ENCODE results near the gene RDH14. TPM values are rescaled to one million over a fixed set of nuclear protein-coding genes. Genes with fewer than 3 reads are reported as not detected.

RDH14 gene
- total and polyA plus RNA-seq, 2 experiments from 2014 or later: 64.5 to 65.6 TPM

DNA sequence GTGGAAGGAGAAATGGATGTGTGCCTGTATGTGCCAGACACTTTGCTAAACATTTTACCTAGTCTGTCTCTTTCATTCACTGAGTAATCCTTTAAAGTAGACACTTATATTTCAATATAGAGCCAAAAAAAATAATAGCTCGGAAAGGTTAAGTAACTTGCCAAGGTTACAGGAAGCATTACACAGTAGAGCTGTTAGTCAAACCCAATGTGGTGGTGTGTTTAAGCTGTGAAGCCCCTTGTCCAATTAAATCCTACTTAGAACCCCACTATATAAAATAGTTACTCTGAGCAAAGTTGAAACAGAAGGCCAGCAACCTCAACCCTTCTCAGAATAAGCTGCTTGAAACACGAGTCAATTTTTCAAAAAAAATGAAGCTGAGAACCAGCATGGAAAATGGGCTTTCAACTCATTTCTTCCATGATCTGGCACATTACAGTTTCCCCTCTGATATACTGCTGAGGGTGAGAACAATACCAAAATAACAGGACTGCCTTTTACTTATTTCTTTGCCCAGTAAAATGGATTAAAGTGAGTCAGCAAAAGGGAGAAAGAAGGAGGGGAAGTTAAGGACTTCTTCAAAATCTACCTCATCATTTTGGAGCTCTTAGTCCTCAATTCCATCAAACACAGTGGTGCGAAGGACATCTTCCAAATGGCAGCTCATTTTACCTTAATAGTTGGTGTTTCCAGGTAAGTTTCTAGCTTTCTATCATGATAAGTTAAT is 7.9 kb downstream of the RDH14 start:
- no peak for DNase-seq (ENCODE audit: low read depth in 1 of 2, low spot score in 1 of 2)
- TF ChIP-seq, protein P1, sequence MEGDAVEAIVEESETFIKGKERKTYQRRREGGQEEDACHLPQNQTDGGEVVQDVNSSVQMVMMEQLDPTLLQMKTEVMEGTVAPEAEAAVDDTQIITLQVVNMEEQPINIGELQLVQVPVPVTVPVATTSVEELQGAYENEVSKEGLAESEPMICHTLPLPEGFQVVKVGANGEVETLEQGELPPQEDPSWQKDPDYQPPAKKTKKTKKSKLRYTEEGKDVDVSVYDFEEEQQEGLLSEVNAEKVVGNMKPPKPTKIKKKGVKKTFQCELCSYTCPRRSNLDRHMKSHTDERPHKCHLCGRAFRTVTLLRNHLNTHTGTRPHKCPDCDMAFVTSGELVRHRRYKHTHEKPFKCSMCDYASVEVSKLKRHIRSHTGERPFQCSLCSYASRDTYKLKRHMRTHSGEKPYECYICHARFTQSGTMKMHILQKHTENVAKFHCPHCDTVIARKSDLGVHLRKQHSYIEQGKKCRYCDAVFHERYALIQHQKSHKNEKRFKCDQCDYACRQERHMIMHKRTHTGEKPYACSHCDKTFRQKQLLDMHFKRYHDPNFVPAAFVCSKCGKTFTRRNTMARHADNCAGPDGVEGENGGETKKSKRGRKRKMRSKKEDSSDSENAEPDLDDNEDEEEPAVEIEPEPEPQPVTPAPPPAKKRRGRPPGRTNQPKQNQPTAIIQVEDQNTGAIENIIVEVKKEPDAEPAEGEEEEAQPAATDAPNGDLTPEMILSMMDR (IDR thresholded peaks at IDR 0.05; ENCODE audit: low read depth, low read length): no peak
- no peak overlapping the region for H3K4me3 ChIP-seq
- peaks cover 12% of the 10 kb centered on the region for H3K36me3 ChIP-seq
- H3K27ac ChIP-seq: no peak overlapping the region
- no peaks in the 10 kb centered on the region for H3K4me1 ChIP-seq (ENCODE audit: low read depth)
- no peaks in the 10 kb centered on the region for H3K9me3 ChIP-seq (ENCODE audit: low read depth)
- no peaks in the 10 kb centered on the region for H3K27me3 ChIP-seq

DNA sequence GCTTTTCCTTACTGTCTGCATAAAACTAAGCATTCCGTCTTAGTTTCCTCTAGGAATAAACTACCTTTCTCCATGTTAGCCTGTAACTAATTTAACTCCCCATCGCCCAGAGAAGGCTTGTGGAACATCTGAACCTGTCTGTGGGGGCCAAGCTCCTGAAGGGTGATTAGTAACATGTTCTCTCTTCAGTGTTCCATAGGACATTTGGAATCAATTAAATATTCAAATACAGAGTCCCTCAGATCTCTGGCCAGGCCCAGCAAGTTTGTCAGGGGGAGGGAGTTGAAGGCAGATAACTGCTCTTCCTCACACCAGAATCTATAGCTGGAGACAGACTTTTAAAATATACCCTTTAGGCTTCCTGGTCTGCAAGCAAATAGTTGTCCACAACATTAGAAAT is 8.8 kb downstream of the RDH14 start:
- H3K36me3 ChIP-seq: peaks cover 12% of the 10 kb centered on the region
- DNase-seq (ENCODE audit: low read depth in 1 of 2, low spot score in 1 of 2): no peak
- no peak overlapping the region for H3K4me3 ChIP-seq
- H3K27me3 ChIP-seq: no peaks in the 10 kb centered on the region
- H3K27ac ChIP-seq: no peak overlapping the region
- peaks cover 5% of the 10 kb centered on the region for H3K4me1 ChIP-seq (ENCODE audit: low read depth)
- H3K9me3 ChIP-seq (ENCODE audit: low read depth): no peaks in the 10 kb centered on the region
- TF ChIP-seq, protein P1 (IDR thresholded peaks at IDR 0.05; ENCODE audit: low read depth, low read length): no peak

DNA sequence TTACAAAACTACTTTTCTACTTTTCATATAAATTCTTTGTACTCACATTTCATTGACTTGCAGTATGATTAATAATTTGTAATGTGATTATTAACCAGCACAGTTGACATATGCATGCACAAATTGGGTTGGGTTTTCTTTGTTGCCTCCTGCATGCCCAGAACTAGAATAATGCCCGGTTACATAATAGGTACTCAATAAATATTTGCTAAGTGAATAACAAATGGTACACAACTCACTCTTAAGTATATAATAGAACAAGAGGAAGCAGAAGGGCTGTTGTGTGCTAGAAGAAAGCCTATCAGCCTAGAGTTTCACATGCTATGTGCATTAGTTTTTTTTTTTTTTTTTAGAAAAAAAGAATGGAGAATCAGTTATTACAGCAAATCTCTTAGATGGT is 9.3 kb downstream of the RDH14 start:
- DNase-seq (ENCODE audit: low read depth in 1 of 2, low spot score in 1 of 2): no peak
- TF ChIP-seq, protein P1 (IDR thresholded peaks at IDR 0.05; ENCODE audit: low read depth, low read length): no peak
- Histone ChIP-seq H3K4me3 (no peak overlapping the region), H3K27me3 (no peaks in the 10 kb centered on the region), H3K27ac (no peak overlapping the region), H3K36me3 (peaks cover 12% of the 10 kb centered on the region), H3K4me1 (ENCODE audit: low read depth) (peaks cover 10% of the 10 kb centered on the region), H3K9me3 (ENCODE audit: low read depth) (no peaks in the 10 kb centered on the region)

DNA sequence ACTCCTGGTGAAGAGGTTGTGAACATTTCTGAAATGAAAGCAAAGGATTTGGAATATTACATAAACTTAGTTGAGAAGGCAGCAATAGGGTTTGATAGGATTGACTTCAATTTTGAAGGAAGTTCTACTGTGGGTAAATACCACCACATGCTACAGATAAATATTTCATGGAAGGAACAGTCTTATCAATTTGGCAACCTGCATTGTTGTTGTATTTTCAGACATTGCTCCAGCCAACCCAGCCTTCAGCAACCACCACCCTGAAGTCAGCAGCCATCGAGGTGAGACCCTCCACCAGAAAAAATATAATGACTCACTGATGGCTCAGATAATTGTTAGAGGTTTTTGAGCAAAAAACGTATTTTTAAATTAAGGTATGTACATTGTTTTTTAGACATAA is 10.0 kb downstream of the RDH14 start:
- no peak overlapping the region for H3K4me3 ChIP-seq
- H3K9me3 ChIP-seq (ENCODE audit: low read depth): no peaks in the 10 kb centered on the region
- TF ChIP-seq, protein P1 (IDR thresholded peaks at IDR 0.05; ENCODE audit: low read depth, low read length): no peak
- H3K27ac ChIP-seq: no peak overlapping the region
- DNase-seq (ENCODE audit: low read depth in 1 of 2, low spot score in 1 of 2): no peak
- peaks cover 12% of the 10 kb centered on the region for H3K4me1 ChIP-seq (ENCODE audit: low read depth)
- peaks cover 11% of the 10 kb centered on the region for H3K36me3 ChIP-seq
- H3K27me3 ChIP-seq: no peaks in the 10 kb centered on the region

DNA sequence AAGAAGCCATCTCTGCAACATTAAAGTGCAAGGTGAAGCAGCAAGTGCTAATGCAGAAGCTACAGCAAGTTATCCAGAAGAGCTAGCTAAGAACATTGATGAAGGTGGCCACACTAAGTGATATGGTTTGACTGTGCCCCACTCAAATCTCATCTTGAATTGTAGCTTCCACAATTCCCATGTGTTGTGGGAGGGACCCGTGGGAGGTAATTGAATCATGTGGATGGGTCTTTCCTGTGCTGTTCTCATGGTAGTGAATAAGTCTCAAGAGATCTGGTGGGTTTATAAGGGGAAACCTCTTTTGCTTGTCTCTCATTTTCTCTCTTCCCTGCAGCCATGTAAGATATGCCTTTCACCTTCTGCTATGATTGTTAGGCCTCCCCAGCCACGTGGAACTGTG is 11.4 kb downstream of the RDH14 start:
- no peak overlapping the region for H3K4me3 ChIP-seq
- H3K27me3 ChIP-seq: no peaks in the 10 kb centered on the region
- H3K27ac ChIP-seq: no peak overlapping the region
- peaks cover 3% of the 10 kb centered on the region for H3K36me3 ChIP-seq
- H3K9me3 ChIP-seq (ENCODE audit: low read depth): no peaks in the 10 kb centered on the region
- peaks cover 12% of the 10 kb centered on the region for H3K4me1 ChIP-seq (ENCODE audit: low read depth)
- TF ChIP-seq, protein P1 (IDR thresholded peaks at IDR 0.05; ENCODE audit: low read depth, low read length): no peak
- no peak for DNase-seq (ENCODE audit: low read depth in 1 of 2, low spot score in 1 of 2)

Data from cardiac muscle cell (in vitro differentiated cells and primary cell).